Measurements from ENCODE around the gene ZNF302.

- TF ChIP-seq CTCF (IDR thresholded peaks at IDR 0.05) = no peak
- TF ChIP-seq POLR2A (IDR thresholded peaks at IDR 0.05) = no peak
Measured at GRCh38 chr19:34669305-34669704, 8.2 kb upstream of the ZNF302 start.
